NB4 (cell line): ENCODE measurements around the gene TAB2.

Source experiments
- CTCF ChIP-seq: IDR thresholded peaks from one replicate; pipeline ENCODE4 v1.5.1; 2012; ENCODE audit warnings: low read depth, low read length
- MAX ChIP-seq: IDR thresholded peaks from 2 replicates; pipeline ENCODE4 v1.6.1; 2011; ENCODE audit warnings: low read depth, low read length
- MYC ChIP-seq: IDR thresholded peaks from 2 replicates; pipeline ENCODE4 v1.6.1; 2011; ENCODE audit warnings: low read depth, low read length
- POLR2A ChIP-seq: IDR thresholded peaks from 2 replicates; pipeline ENCODE4 v1.6.1; 2011; ENCODE audit warnings: mild to moderate bottlenecking; ENCODE audit not compliant: insufficient read length; ENCODE audit errors: extremely low read depth

GRCh38 chr6:149268146-149268545, 49.4 kb upstream of the TAB2 start:
- TF ChIP-seq POLR2A: no peak
- TF ChIP-seq CTCF: no peak
- TF ChIP-seq MAX: no peak
- TF ChIP-seq MYC: no peak
